Fibroblast of the conjunctiva (primary cell): Measurements from ENCODE around the gene MEGF8.

Source experiments
- DNase-seq: peaks from one replicate; pipeline ENCODE4 v3.0.0-alpha.2; 2010; ENCODE audit warnings: low read depth

Gene MEGF8

GRCh38 chr19:42303876-42304275 is 21.6 kb upstream of the MEGF8 start:
- no peak for DNase-seq

- no peak for DNase-seq
Measured at GRCh38 chr19:42306646-42307045, 18.8 kb upstream of the MEGF8 start.

GRCh38 chr19:42309686-42310085 is 15.7 kb upstream of the MEGF8 start:
- DNase-seq = no peak

GRCh38 chr19:42311657-42312056 is 13.8 kb upstream of the MEGF8 start:
- no peak for DNase-seq

GRCh38 chr19:42312370-42312769 is 13.1 kb upstream of the MEGF8 start:
- DNase-seq = no peak

- no peak for DNase-seq
Measured at GRCh38 chr19:42313096-42313839, 12.2 kb upstream of the MEGF8 start, which contains the start of gene TMEM145. Gene TMEM145 (plus strand): TSS chr19:42313309. CDS start chr19:42313377, 68 bp downstream.

- DNase-seq = no peak
Measured at GRCh38 chr19:42313840-42314755, 11.3 kb upstream of the MEGF8 start.

GRCh38 chr19:42315024-42315423 is 10.4 kb upstream of the MEGF8 start:
- no peak for DNase-seq

GRCh38 chr19:42316223-42317211 is 8.9 kb upstream of the MEGF8 start:
- no peak for DNase-seq

- no peak for DNase-seq
Measured at GRCh38 chr19:42317535-42317934, 7.9 kb upstream of the MEGF8 start.

- no peak for DNase-seq
Measured at GRCh38 chr19:42322305-42322704, 3.1 kb upstream of the MEGF8 start.

GRCh38 chr19:42323473-42323851 is 2.0 kb upstream of the MEGF8 start:
- no peak for DNase-seq

- no peak for DNase-seq
Measured at GRCh38 chr19:42323852-42324654, 1.4 kb upstream of the MEGF8 start.

- DNase-seq = no peak
Measured at GRCh38 chr19:42324655-42325307, 654 bp upstream of the MEGF8 start.

GRCh38 chr19:42325896-42326771 is 699 bp downstream of the MEGF8 start:
- no peak for DNase-seq

GRCh38 chr19:42326969-42327368 is 1.5 kb downstream of the MEGF8 start:
- no peak for DNase-seq

- DNase-seq = no peak
Measured at GRCh38 chr19:42327381-42327780, 1.9 kb downstream of the MEGF8 start.

- no peak for DNase-seq
Measured at GRCh38 chr19:42328106-42328505, 2.7 kb downstream of the MEGF8 start.

GRCh38 chr19:42328854-42329253 is 3.4 kb downstream of the MEGF8 start:
- no peak for DNase-seq
